ENCODE results near the gene STAC. TPM values are rescaled to one million over a fixed set of nuclear protein-coding genes. Genes with fewer than 3 reads are reported as not detected.

Gene STAC, protein sequence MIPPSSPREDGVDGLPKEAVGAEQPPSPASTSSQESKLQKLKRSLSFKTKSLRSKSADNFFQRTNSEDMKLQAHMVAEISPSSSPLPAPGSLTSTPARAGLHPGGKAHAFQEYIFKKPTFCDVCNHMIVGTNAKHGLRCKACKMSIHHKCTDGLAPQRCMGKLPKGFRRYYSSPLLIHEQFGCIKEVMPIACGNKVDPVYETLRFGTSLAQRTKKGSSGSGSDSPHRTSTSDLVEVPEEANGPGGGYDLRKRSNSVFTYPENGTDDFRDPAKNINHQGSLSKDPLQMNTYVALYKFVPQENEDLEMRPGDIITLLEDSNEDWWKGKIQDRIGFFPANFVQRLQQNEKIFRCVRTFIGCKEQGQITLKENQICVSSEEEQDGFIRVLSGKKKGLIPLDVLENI
- under 1 TPM in 1 of 4 donors, not detected in 3; 0.31 TPM for total RNA-seq
- 0.27 TPM for polyA plus RNA-seq
- long read RNA-seq, donor 1, partial matches to known transcripts = 0 of 1 reads
- long read RNA-seq, donor 1, other reads (novel, unspliced or antisense) = 0 of 1 reads
- long read RNA-seq, donor 2 = 0 reads
- long read RNA-seq, donor 3 = 0 reads
- long read RNA-seq, donor 4 = 0 reads

DNA sequence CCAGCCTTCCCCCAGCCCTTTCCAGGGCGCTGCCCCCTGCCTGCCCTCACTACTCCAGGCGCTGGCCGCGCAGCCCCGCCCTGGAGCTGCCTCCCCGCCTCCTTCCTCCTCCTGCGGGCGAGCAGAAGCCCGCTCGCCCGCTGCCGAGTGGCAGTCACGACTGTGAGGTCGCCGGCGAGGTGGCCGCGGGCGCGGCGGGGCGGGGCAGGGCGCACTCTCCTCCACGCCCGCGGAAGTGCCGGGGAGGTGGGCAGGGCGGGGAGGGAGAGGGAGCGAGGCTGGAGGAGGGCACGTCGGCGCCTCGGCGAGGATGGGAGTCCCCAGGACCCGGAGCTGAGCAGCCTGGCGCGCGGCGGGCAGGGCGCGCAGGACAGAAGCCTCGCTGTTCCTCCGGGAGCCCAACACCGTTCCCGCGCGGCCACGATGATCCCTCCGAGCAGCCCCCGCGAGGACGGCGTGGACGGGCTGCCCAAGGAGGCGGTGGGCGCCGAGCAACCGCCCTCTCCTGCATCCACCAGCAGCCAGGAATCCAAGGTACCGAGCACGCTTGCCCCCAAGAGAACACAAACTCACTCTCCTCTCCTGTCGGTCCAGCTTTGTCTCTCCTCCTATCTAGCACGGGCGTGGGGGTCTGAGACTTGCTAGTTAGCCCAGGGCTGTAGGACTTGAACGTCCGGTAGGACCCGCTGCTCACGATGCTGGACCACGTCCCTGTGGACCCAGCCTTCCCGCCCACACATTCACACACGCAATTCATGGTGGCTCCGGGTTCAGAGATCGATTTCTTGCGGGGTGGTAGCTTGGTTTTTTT is at the start of gene STAC:
Gene STAC, plus strand, starts transcription at position 284 of the 811 bp plus-strand sequence. Its CDS starts 140 bp downstream, at position 424.
- DNase-seq (peak; percentile 14 to 57 (median 54)), ATAC-seq (peak; percentile 34 to 51)
- 1% methylated on average over 73 of the region's 73 CpGs for WGBS
- H3K27ac ChIP-seq (ENCODE audit: low read length) = no peak within 1 kb of the TSS
- H3K27me3 ChIP-seq (ENCODE audit: control insufficient read depth, insufficient read depth) = peaks cover 3% of the 10 kb centered on the region
- H3K4me3 ChIP-seq (ENCODE audit: low read length) = peak within 1 kb of the TSS; percentile 57
- H3K9me3 ChIP-seq (ENCODE audit: control insufficient read depth, low read length) = no peaks in the 10 kb centered on the region
- H3K4me1 ChIP-seq (ENCODE audit: control insufficient read depth, insufficient read depth, low read length) = no peaks in the 10 kb centered on the region
- intact Hi-C loops (cut with DNase I) = no loop called here

DNA sequence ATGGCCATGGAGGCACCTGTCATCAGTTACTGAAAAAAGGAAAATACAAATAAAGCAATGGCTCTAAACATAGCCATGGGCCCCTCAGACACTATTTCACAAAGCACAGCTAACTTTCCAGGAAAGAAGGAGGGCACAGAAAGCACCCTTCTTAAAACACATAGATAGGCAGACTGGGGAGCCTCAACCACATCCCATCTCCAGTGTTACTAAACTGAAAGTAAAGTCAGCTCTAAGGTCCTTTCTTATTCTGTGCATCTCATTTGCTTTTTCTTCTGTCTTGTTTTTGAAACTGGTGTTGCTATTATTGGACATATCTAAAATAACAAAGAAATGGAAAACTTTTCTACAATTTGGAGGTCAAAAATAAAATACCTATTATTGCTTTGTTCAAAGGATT is 48.2 kb upstream of the STAC start:
- H3K4me3 ChIP-seq (ENCODE audit: low read length) = no peak overlapping the region
- DNase-seq (no peak), ATAC-seq (no peak)
- H3K4me1 ChIP-seq (ENCODE audit: control insufficient read depth, insufficient read depth, low read length) = no peaks in the 10 kb centered on the region
- H3K27ac ChIP-seq (ENCODE audit: low read length) = no peak overlapping the region
- H3K9me3 ChIP-seq (ENCODE audit: control insufficient read depth, low read length) = peaks cover 2% of the 10 kb centered on the region
- H3K27me3 ChIP-seq (ENCODE audit: control insufficient read depth, insufficient read depth) = no peaks in the 10 kb centered on the region
- intact Hi-C loops (cut with DNase I) = no loop called here

DNA sequence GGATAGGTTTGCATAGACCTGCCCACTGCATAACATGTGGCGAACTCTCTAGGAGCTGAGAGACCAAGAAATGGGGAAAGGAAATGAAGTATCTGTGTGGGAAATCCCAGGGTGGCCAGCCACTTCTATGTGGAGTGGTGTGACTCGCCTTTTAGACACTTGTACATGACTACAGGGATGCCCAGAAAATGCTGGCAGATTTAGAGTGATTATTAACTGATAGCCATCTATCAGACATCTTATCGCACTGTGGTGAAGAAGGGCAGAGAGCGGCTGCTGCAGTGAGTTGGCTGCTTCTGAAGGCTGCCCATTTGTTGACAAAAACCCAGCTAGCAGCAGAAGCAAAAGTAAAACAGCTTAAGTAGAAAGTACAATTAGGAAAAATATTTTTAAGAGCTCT is 18.1 kb upstream of the STAC start:
- no peak for ATAC-seq
- Histone ChIP-seq H3K4me3 (ENCODE audit: low read length) (no peak overlapping the region), H3K9me3 (ENCODE audit: control insufficient read depth, low read length) (no peaks in the 10 kb centered on the region), H3K27me3 (ENCODE audit: control insufficient read depth, insufficient read depth) (no peaks in the 10 kb centered on the region), H3K4me1 (ENCODE audit: control insufficient read depth, insufficient read depth, low read length) (no peaks in the 10 kb centered on the region), H3K27ac (ENCODE audit: low read length) (no peak overlapping the region)
- WGBS = 76% methylated on average over 4 of the region's 4 CpGs
- intact Hi-C loops (cut with DNase I) = no loop called here
- DNase-seq = no peak

DNA sequence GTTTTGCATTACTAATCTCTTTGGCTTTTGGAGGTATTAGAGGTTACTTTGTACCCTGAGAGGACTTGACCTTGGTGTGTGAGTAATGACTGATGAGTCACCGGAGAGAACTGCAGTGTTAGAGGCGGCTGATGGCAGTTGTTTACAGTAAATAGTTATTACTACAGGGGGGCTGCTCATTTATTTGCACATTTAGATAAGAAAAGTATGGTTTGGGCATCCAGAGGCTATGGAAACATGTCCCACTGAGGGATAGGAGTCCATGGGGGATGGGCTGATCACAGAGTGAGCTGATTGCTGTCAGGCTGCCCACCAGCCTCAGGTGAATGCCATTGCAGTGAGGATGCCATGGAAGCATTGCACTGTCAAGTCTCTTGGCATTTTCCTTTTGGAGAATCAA is 17.3 kb upstream of the STAC start:
- Histone ChIP-seq H3K27me3 (ENCODE audit: control insufficient read depth, insufficient read depth) (no peaks in the 10 kb centered on the region), H3K4me1 (ENCODE audit: control insufficient read depth, insufficient read depth, low read length) (no peaks in the 10 kb centered on the region), H3K4me3 (ENCODE audit: low read length) (no peak overlapping the region), H3K9me3 (ENCODE audit: control insufficient read depth, low read length) (no peaks in the 10 kb centered on the region), H3K27ac (ENCODE audit: low read length) (no peak overlapping the region)
- 53% methylated on average over 2 of the region's 2 CpGs for WGBS
- ATAC-seq = no peak
- intact Hi-C loops (cut with DNase I) = no loop called here
- no peak for DNase-seq

DNA sequence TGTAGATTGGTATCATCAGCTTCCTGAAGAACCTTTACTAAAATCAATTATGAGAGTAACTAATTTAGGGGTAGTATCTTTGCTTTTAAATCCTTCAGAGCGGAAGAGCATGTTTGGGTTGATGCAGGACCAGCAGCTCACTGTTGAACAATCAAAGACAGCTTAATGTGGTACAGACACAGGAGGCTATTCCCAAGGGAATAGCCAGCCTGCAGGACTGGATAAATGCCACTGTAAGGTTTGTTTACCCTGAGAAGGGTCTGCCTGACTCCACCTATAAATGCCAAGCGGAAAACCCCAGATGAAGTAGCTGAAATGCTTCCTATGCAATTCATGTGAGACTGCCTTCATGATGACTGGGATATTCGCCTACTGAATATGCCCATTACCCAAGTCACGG is 16.0 kb upstream of the STAC start:
- Histone ChIP-seq H3K4me3 (ENCODE audit: low read length) (no peak overlapping the region), H3K27me3 (ENCODE audit: control insufficient read depth, insufficient read depth) (no peaks in the 10 kb centered on the region), H3K4me1 (ENCODE audit: control insufficient read depth, insufficient read depth, low read length) (no peaks in the 10 kb centered on the region), H3K9me3 (ENCODE audit: control insufficient read depth, low read length) (no peaks in the 10 kb centered on the region), H3K27ac (ENCODE audit: low read length) (no peak overlapping the region)
- ATAC-seq = no peak
- no peak for DNase-seq
- WGBS = 86% methylated on average over 4 of the region's 4 CpGs
- intact Hi-C loops (cut with DNase I) = no loop called here

DNA sequence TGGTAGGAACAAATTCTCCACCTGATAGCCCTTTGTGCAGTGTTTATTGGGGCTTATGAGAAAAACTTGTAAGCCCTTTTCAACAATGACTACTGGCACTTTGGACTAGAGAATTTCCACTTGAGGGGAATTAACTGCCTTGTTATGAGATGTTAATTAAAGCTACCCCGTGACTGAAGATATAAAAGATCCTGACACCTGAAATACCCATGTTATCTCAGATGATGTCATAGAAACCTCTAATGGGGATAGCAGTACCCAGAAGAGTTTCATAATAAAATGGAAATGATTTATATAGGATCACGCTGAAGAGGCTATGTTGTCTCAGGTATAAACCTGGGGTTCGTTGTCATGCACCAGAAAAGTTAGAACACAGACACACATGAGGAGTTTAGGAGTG is 14.5 kb upstream of the STAC start:
- intact Hi-C loops (cut with DNase I) = no loop called here
- DNase-seq = no peak
- no peak for ATAC-seq
- Histone ChIP-seq H3K27ac (ENCODE audit: low read length) (no peak overlapping the region), H3K4me1 (ENCODE audit: control insufficient read depth, insufficient read depth, low read length) (no peaks in the 10 kb centered on the region), H3K27me3 (ENCODE audit: control insufficient read depth, insufficient read depth) (no peaks in the 10 kb centered on the region), H3K4me3 (ENCODE audit: low read length) (no peak overlapping the region), H3K9me3 (ENCODE audit: control insufficient read depth, low read length) (no peaks in the 10 kb centered on the region)
- WGBS = 76% methylated on average over 3 of the region's 3 CpGs

DNA sequence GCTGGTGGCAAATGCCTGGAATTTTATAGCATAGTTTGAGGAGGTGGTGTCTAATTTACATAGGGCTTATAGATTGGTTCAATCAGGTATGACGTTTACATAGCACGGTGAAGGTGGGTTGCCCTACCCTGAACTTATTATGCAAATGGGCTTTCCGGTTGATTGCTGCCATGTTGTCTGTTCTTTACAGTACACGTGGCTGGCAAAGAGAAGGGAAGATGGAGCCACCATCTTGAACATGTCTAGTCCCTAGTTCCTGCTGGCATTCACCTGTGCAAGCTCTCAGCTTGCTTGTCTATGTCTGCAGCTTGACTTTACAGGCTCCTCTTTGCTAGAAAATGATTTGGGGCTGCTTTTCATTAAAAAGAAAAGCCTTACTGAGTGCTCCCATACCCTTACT is 14.0 kb upstream of the STAC start:
- no peaks in the 10 kb centered on the region for H3K27me3 ChIP-seq (ENCODE audit: control insufficient read depth, insufficient read depth)
- H3K27ac ChIP-seq (ENCODE audit: low read length) = no peak overlapping the region
- DNase-seq = no peak
- no peak for ATAC-seq
- H3K4me3 ChIP-seq (ENCODE audit: low read length) = no peak overlapping the region
- H3K4me1 ChIP-seq (ENCODE audit: control insufficient read depth, insufficient read depth, low read length) = no peaks in the 10 kb centered on the region
- intact Hi-C loops (cut with DNase I) = no loop called here
- no peaks in the 10 kb centered on the region for H3K9me3 ChIP-seq (ENCODE audit: control insufficient read depth, low read length)
- WGBS = 85% methylated on average over 4 of the region's 4 CpGs

DNA sequence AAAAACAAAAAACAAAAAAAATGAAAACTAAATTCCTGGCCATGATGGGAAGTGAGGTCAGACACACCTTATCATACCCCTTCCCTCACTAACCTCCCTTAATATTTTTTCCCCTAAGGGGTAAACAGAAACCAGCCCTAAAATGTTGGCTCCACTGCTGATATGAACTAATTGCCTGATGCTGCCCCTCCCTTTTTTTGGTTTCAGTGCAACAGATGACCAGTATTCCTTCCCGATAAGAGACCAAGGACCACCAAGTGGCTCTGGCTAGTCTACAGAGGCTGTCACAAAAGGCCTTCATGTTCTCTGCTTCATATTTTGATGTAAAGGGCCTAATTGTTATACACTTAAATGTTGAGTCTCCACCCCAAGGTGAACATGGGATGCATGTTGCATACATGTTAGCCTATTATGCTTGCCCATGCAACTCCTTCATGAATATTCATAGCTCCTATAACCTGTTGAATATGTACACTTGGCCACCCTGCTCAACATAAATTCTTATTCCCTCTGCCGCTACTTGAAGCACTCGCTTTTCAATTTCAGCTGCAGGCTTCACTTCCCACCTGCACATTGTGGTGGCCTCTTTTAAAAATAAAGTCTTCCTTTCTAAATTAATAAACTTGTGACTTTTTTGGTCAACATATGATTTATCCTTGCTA is 12.3 kb upstream of the STAC start:
- H3K27me3 ChIP-seq (ENCODE audit: control insufficient read depth, insufficient read depth) = no peaks in the 10 kb centered on the region
- H3K4me3 ChIP-seq (ENCODE audit: low read length) = no peak overlapping the region
- no peak for ATAC-seq
- no peak overlapping the region for H3K27ac ChIP-seq (ENCODE audit: low read length)
- no peak for DNase-seq
- no peaks in the 10 kb centered on the region for H3K4me1 ChIP-seq (ENCODE audit: control insufficient read depth, insufficient read depth, low read length)
- intact Hi-C loops (cut with DNase I) = no loop called here
- no peaks in the 10 kb centered on the region for H3K9me3 ChIP-seq (ENCODE audit: control insufficient read depth, low read length)
- 92% methylated on average over 3 of the region's 3 CpGs for WGBS

DNA sequence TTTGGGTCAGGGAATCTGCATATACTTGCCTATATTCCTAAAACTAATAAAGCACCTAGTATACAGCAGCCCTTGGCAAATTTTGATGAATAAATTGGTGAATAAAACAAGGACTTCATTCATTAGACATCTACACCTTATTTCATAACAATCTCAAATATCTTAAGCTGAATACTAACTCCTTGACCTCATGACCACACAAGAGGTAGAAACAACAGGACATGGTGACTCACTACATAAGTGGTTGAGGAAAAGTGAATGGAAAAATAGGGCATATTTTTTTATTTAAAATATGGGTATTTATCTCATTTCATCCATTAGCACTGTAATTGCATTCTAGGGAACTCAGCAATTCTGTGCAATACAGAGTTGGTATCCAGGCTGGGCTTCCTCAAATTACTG is 7.8 kb upstream of the STAC start:
- DNase-seq (no peak), ATAC-seq (no peak)
- peaks cover 3% of the 10 kb centered on the region for H3K27me3 ChIP-seq (ENCODE audit: control insufficient read depth, insufficient read depth)
- H3K9me3 ChIP-seq (ENCODE audit: control insufficient read depth, low read length) = no peaks in the 10 kb centered on the region
- intact Hi-C loops (cut with DNase I) = no loop called here
- H3K27ac ChIP-seq (ENCODE audit: low read length) = no peak overlapping the region
- no peaks in the 10 kb centered on the region for H3K4me1 ChIP-seq (ENCODE audit: control insufficient read depth, insufficient read depth, low read length)
- no peak overlapping the region for H3K4me3 ChIP-seq (ENCODE audit: low read length)

DNA sequence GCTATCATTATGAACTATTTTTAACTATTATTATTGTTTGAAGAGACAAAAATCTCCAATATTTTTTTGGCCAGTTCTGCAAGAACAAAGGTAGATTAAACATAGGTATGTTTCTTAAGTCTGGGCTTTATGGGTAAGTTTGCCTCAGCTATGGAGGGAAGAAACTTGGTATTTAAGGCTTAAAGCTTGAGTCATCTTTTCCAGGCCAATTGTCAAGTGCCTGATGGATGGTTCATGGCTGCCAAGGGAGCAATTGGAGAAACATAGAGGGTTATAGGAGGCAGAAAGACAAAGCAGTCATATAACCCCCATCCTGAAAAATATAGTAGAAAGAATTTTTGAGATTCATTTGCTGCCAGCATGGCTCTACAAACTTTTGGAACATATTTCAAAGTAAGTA is 7.2 kb upstream of the STAC start:
- H3K27me3 ChIP-seq (ENCODE audit: control insufficient read depth, insufficient read depth) = peaks cover 3% of the 10 kb centered on the region
- H3K4me1 ChIP-seq (ENCODE audit: control insufficient read depth, insufficient read depth, low read length) = no peaks in the 10 kb centered on the region
- DNase-seq (no peak), ATAC-seq (no peak)
- no peak overlapping the region for H3K27ac ChIP-seq (ENCODE audit: low read length)
- no peak overlapping the region for H3K4me3 ChIP-seq (ENCODE audit: low read length)
- intact Hi-C loops (cut with DNase I) = no loop called here
- H3K9me3 ChIP-seq (ENCODE audit: control insufficient read depth, low read length) = no peaks in the 10 kb centered on the region

DNA sequence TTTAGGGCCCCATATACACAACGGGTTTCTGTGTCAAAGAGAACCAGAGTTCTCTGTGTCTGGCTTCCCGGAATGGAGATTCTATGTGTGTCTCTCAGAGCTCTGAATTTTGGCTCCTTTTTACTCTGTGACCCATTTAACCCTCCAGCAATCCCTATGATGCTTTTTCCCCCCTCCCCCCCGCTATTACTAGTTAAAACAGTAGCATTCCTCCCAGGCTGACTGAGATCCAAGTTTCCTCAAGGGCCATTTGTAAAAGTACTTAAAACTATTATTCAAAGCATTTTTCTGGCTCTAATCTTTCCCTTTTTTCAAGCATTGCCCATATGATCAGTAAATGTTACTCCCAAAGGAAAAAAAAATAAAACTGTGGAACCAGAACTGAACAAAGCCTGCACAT is 6.6 kb upstream of the STAC start:
- peaks cover 3% of the 10 kb centered on the region for H3K27me3 ChIP-seq (ENCODE audit: control insufficient read depth, insufficient read depth)
- intact Hi-C loops (cut with DNase I) = no loop called here
- H3K27ac ChIP-seq (ENCODE audit: low read length) = no peak overlapping the region

More for the DNA sequence above, 6.6 kb upstream of the STAC start:
- DNase-seq (no peak), ATAC-seq (no peak)
- H3K9me3 ChIP-seq (ENCODE audit: control insufficient read depth, low read length) = no peaks in the 10 kb centered on the region
- no peaks in the 10 kb centered on the region for H3K4me1 ChIP-seq (ENCODE audit: control insufficient read depth, insufficient read depth, low read length)
- H3K4me3 ChIP-seq (ENCODE audit: low read length) = no peak overlapping the region
- WGBS = 82% methylated on average over 3 of the region's 3 CpGs
